ENCODE measurements around the gene SSX2IP. TPM values are rescaled to one million over a fixed set of nuclear protein-coding genes. Genes with fewer than 3 reads are reported as not detected.
"Not testable (repeated sequence)": the region's sequence is repeated elsewhere in the genome, so short reads cannot be mapped to it uniquely, and the experiment has no call there.

SSX2IP gene
- total RNA-seq, 1 donor from 2014 or later, result 7.3 TPM

DNA sequence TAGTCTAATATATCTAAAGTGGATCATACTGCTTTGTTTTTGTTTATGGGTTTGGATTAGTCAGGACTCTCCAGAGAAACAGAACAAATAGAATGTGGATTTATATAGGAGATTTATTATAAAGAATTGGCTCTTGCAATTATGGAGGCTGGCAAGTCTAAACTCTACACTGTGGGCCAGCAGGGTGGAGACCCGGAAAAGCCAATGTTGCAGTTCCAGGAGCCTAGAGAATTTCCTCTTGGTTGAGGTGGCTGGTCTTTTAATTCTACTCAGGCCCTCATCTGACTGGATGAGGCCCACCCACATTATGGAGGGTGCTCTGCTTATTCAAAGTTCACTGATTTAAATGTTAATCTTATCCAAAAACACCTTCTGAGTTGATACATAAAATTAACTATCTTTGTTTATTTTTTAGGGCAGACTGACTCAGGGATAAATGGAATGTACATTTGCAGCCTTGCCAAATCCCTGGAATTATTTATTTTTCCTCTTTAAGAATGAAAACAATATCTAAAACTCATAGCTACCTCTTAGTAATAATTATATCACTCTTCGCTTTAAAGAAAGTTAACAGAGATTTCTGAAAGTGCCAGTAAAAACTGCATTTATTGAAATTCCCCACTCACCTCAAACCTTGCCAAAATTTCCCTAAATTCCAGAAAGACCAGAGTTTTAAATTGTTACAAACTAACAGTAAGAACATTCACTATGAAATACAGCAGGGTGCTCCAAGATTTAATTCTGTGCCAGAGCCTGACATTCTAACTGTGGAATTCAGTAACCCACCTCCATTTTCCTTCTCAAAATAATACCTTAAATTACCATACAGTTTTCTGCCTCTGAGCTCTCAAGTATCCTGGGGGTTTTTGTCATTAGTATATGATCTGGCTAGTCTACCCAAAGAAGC is 36.6 kb upstream of the SSX2IP start:
- H3K36me3 Mint-ChIP-seq (ENCODE audit: low read depth, unreplicated experiment), result no peaks in the 10 kb centered on the region
- H3K27ac Mint-ChIP-seq (ENCODE audit: unreplicated experiment), result no peak overlapping the region
- H3K4me1 Mint-ChIP-seq (ENCODE audit: unreplicated experiment), result peaks cover 8% of the 10 kb centered on the region
- no peaks in the 10 kb centered on the region for H3K27me3 Mint-ChIP-seq (ENCODE audit: unreplicated experiment)
- TF ChIP-seq, protein P1, sequence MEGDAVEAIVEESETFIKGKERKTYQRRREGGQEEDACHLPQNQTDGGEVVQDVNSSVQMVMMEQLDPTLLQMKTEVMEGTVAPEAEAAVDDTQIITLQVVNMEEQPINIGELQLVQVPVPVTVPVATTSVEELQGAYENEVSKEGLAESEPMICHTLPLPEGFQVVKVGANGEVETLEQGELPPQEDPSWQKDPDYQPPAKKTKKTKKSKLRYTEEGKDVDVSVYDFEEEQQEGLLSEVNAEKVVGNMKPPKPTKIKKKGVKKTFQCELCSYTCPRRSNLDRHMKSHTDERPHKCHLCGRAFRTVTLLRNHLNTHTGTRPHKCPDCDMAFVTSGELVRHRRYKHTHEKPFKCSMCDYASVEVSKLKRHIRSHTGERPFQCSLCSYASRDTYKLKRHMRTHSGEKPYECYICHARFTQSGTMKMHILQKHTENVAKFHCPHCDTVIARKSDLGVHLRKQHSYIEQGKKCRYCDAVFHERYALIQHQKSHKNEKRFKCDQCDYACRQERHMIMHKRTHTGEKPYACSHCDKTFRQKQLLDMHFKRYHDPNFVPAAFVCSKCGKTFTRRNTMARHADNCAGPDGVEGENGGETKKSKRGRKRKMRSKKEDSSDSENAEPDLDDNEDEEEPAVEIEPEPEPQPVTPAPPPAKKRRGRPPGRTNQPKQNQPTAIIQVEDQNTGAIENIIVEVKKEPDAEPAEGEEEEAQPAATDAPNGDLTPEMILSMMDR (IDR thresholded peaks at IDR 0.05; ENCODE audit: unreplicated experiment), result no peak
- no peak for DNase-seq (ENCODE audit: low spot score)
- H3K9me3 Mint-ChIP-seq (ENCODE audit: unreplicated experiment), result no peaks in the 10 kb centered on the region
- H3K4me3 Mint-ChIP-seq (ENCODE audit: unreplicated experiment), result no peak overlapping the region

DNA sequence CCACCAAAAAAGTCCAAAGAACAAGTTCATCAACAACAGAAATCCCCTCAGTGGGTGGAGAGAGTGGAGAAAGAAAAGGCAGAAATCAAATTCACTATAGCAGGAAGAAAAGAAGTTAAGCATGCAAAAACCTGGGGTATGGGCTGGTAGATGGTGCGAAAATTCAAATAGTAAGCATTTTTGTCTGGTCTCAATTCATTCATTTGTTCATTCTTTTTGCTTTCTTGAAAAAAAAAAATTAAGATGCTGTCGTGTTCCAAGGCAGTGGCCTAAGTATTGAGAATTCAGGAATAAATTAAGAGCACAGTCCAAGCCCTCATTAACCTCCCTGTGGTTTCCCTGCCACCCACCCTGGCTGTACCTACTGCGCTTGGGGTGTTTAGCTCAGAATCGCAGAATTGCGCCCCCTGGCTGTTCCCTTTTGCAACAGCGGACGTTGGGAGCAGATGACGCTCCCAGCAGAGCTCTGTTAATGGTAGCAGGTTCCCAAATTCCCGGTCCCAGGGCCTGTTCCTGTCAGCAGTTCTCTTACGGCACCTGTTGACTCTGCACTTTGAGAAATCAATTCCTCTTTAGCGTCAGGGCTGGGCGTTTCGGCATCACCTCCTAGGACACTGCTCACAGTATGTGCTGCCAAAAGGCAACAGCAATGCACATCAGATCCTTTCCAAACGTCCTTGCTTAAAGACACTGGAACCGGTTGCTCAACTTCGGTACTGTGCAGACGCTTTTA is 34.0 kb upstream of the SSX2IP start:
- DNase-seq (ENCODE audit: low spot score), result peak; percentile 40
- TF ChIP-seq, protein P1 (IDR thresholded peaks at IDR 0.05; ENCODE audit: unreplicated experiment), result peak; percentile 84
- Mint-ChIP-seq H3K4me3 (ENCODE audit: unreplicated experiment) (no peak overlapping the region), H3K27ac (ENCODE audit: unreplicated experiment) (no peak overlapping the region), H3K9me3 (ENCODE audit: unreplicated experiment) (no peaks in the 10 kb centered on the region), H3K27me3 (ENCODE audit: unreplicated experiment) (no peaks in the 10 kb centered on the region), H3K36me3 (ENCODE audit: low read depth, unreplicated experiment) (no peaks in the 10 kb centered on the region), H3K4me1 (ENCODE audit: unreplicated experiment) (peaks cover 10% of the 10 kb centered on the region)

DNA sequence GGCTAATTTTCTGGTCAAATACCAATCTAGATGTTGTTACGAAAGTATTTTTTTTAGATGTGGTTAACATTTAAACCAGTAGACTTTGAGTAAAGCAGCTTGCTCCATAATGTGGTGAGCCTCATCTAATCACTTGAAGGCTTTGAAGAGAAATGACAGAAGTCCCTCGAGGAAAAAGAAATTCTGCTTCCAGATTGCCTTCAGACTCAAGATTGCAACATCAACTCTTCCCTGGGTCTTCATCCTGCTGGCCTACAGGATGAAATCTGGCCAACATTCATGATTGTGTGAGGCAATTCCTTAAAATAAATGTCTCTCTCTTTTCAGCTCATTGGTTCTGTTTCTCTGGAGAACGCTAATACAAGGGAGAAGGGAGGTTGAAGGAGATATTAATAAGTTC is 32.5 kb upstream of the SSX2IP start:
- peaks cover 10% of the 10 kb centered on the region for H3K4me1 Mint-ChIP-seq (ENCODE audit: unreplicated experiment)
- no peak overlapping the region for H3K27ac Mint-ChIP-seq (ENCODE audit: unreplicated experiment)
- no peaks in the 10 kb centered on the region for H3K36me3 Mint-ChIP-seq (ENCODE audit: low read depth, unreplicated experiment)
- H3K9me3 Mint-ChIP-seq (ENCODE audit: unreplicated experiment), result no peaks in the 10 kb centered on the region
- H3K4me3 Mint-ChIP-seq (ENCODE audit: unreplicated experiment), result no peak overlapping the region
- TF ChIP-seq, protein P1 (IDR thresholded peaks at IDR 0.05; ENCODE audit: unreplicated experiment), result no peak
- no peaks in the 10 kb centered on the region for H3K27me3 Mint-ChIP-seq (ENCODE audit: unreplicated experiment)
- DNase-seq (ENCODE audit: low spot score), result no peak

DNA sequence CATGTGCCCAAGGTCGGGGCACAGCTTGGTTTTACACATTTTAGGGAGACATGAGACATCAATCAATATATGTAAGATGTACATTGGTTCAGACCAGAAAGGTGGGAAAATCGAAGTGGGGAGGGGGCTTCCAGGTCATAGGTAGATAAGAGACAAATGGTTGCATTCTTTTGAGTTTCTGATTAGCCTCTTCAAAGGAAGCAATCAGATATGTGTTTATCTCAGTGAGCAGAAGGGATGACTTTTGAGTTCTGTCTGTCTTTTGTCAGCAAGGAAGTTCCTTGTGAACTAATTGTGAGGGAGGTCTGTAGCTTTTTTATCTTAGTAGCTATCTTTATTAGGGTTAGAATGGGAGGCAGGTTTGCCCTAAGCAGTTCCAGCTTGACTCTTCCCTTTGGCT is 31.6 kb upstream of the SSX2IP start:
- not testable (repeated sequence) for H3K36me3 Mint-ChIP-seq (ENCODE audit: low read depth, unreplicated experiment); H3K4me3 Mint-ChIP-seq (ENCODE audit: unreplicated experiment); H3K27me3 Mint-ChIP-seq (ENCODE audit: unreplicated experiment); DNase-seq (ENCODE audit: low spot score); H3K9me3 Mint-ChIP-seq (ENCODE audit: unreplicated experiment); H3K27ac Mint-ChIP-seq (ENCODE audit: unreplicated experiment)
- peaks cover 10% of the 10 kb centered on the region for H3K4me1 Mint-ChIP-seq (ENCODE audit: unreplicated experiment)

DNA sequence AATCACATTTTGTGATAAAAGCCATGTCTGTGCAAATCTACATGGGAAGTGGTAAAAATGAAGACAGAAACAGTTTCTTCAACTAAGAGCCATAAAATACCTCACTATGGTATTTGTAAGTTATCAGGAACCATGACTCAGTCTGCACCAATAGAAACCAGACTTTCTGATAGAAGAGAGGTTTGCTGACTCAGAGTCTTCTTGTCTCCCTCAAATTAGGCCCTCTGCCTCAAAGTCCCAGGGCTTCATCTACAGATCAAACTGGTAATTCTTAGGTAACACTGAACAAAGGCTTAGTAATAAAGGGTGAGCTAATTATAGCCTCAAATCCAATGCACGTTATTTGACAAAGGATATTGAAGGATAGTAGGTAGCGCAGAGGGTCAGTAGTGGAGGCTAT is 30.9 kb upstream of the SSX2IP start:
- no peaks in the 10 kb centered on the region for H3K9me3 Mint-ChIP-seq (ENCODE audit: unreplicated experiment)
- H3K27ac Mint-ChIP-seq (ENCODE audit: unreplicated experiment), result no peak overlapping the region
- DNase-seq (ENCODE audit: low spot score), result no peak
- H3K27me3 Mint-ChIP-seq (ENCODE audit: unreplicated experiment), result no peaks in the 10 kb centered on the region
- H3K4me1 Mint-ChIP-seq (ENCODE audit: unreplicated experiment), result peaks cover 10% of the 10 kb centered on the region
- H3K36me3 Mint-ChIP-seq (ENCODE audit: low read depth, unreplicated experiment), result no peaks in the 10 kb centered on the region
- no peak overlapping the region for H3K4me3 Mint-ChIP-seq (ENCODE audit: unreplicated experiment)
- TF ChIP-seq, protein P1 (IDR thresholded peaks at IDR 0.05; ENCODE audit: unreplicated experiment), result no peak

All from endothelial cell (in vitro differentiated cells).